Neural cell (in vitro differentiated cells): Measurements from ENCODE around the gene PLAU.

Experiments used
- CTCF ChIP-seq: fragments of 450-650 bp; IDR thresholded peaks from 2 replicates; pipeline ENCODE4 v1.5.1; 2014; ENCODE audit warnings: antibody characterized with exemption, mild to moderate bottlenecking, moderate library complexity; ENCODE audit not compliant: poor library complexity, severe bottlenecking
- EP300 ChIP-seq: fragments of 450-650 bp; conservative IDR thresholded peaks from 2 replicates; pipeline ENCODE4 v1.6.1; 2014; ENCODE audit warnings: antibody characterized with exemption, mild to moderate bottlenecking, moderate library complexity; ENCODE audit not compliant: poor library complexity, severe bottlenecking
- POLR2AphosphoS5 ChIP-seq: IDR thresholded peaks from 2 replicates; pipeline ENCODE4 v1.6.1; 2012
- SMC3 ChIP-seq: fragments of 450-650 bp; conservative IDR thresholded peaks from 2 replicates; pipeline ENCODE4 v1.6.1; 2014; ENCODE audit warnings: antibody characterized with exemption, mild to moderate bottlenecking, moderate library complexity; ENCODE audit not compliant: poor library complexity

- no peak for TF ChIP-seq CTCF
- no peak for TF ChIP-seq SMC3
- no peak for TF ChIP-seq EP300
- TF ChIP-seq POLR2AphosphoS5, result no peak
Measured at GRCh38 chr10:73863039-73863817, 47.7 kb upstream of the PLAU start.
